ENCODE data around the gene TYK2.

TYK2 gene

GRCh38 chr19:10333758-10334587 is 46.4 kb downstream of the TYK2 start:
- peak; percentile 70 for DNase-seq (ENCODE audit: low spot score)

GRCh38 chr19:10332965-10333757 is 47.2 kb downstream of the TYK2 start, which contains the start of gene RAVER1:
RAVER1 (minus strand) TSS chr19:10333529; CDS start chr19:10333507, 22 bp downstream.
- peak; percentile 97 for DNase-seq (ENCODE audit: low spot score)

- no peak for DNase-seq (ENCODE audit: low spot score)
These were observed 48.0 kb downstream of the TYK2 start for GRCh38 chr19:10332158-10332964.

GRCh38 chr19:10329555-10329954 is 50.8 kb downstream of the TYK2 start:
- DNase-seq (ENCODE audit: low spot score), result no peak

- DNase-seq (ENCODE audit: low spot score), result no peak
These were observed 51.6 kb downstream of the TYK2 start for GRCh38 chr19:10328558-10329429.

- DNase-seq (ENCODE audit: low spot score), result no peak
These were observed 52.6 kb downstream of the TYK2 start for GRCh38 chr19:10327793-10328192.

- DNase-seq (ENCODE audit: low spot score), result no peak
These were observed 54.6 kb downstream of the TYK2 start for GRCh38 chr19:10325732-10326131.

GRCh38 chr19:10321874-10322835 is 58.2 kb downstream of the TYK2 start:
- no peak for DNase-seq (ENCODE audit: low spot score)

- DNase-seq (ENCODE audit: low spot score), result no peak
These were observed 59.0 kb downstream of the TYK2 start for GRCh38 chr19:10321417-10321797.

GRCh38 chr19:10320602-10321416 is 59.6 kb downstream of the TYK2 start:
- DNase-seq (ENCODE audit: low spot score), result no peak

- no peak for DNase-seq (ENCODE audit: low spot score)
These were observed 61.3 kb downstream of the TYK2 start for GRCh38 chr19:10318807-10319682.

GRCh38 chr19:10317857-10318462 is 62.4 kb downstream of the TYK2 start:
- no peak for DNase-seq (ENCODE audit: low spot score)

GRCh38 chr19:10317045-10317856 is 63.1 kb downstream of the TYK2 start:
- no peak for DNase-seq (ENCODE audit: low spot score)

GRCh38 chr19:10316229-10317044 is 63.9 kb downstream of the TYK2 start:
- no peak for DNase-seq (ENCODE audit: low spot score)

- peak; percentile 89 for DNase-seq (ENCODE audit: low spot score)
These were observed 64.8 kb downstream of the TYK2 start, which contains the start of gene FDX2 for GRCh38 chr19:10315335-10316214. FDX2 (minus strand) TSS chr19:10316015; CDS start chr19:10315996, 19 bp downstream.

All from SW480 (cell line).